Measurements from ENCODE around the gene CNTNAP2. TPM values are rescaled to one million over a fixed set of nuclear protein-coding genes. Genes with fewer than 3 reads are reported as not detected.
"Not testable (repeated sequence)": the region's sequence is repeated elsewhere in the genome, so short reads cannot be mapped to it uniquely, and the experiment has no call there.

Gene CNTNAP2
- polyA plus RNA-seq, 2 donors = 0.41 to 0.48 TPM

GRCh38 chr7:146201945-146202344 is 85.3 kb downstream of the CNTNAP2 start:
- H3K27me3 ChIP-seq (ENCODE audit: control insufficient read depth in 1 of 2, insufficient read depth in 2 of 2, low read length in 2 of 2) = no peaks in the 10 kb centered on the region
- WGBS, 2 donors = 50 to 68% methylated on average over 1 of the region's 1 CpG
- H3K9me3 ChIP-seq (ENCODE audit: control insufficient read depth in 2 of 2, insufficient read depth in 1 of 2, low read depth in 1 of 2, low read length in 1 of 2) = no peaks in the 10 kb centered on the region
- H3K4me1 ChIP-seq (ENCODE audit: control insufficient read depth in 2 of 2, insufficient read depth in 2 of 2, low read length in 1 of 2) = no peaks in the 10 kb centered on the region
- no peak overlapping the region for H3K27ac ChIP-seq (ENCODE audit: low read depth in 2 of 2, low read length in 1 of 2)
- no peak overlapping the region for H3K4me3 ChIP-seq (ENCODE audit: low read depth in 1 of 2, low read length in 2 of 2)
- no peaks in the 10 kb centered on the region for H3K36me3 ChIP-seq (ENCODE audit: control insufficient read depth in 2 of 2, insufficient read depth in 2 of 2, low read length in 1 of 2)

GRCh38 chr7:146206270-146206669 is 89.7 kb downstream of the CNTNAP2 start:
- Histone ChIP-seq H3K36me3 (ENCODE audit: control insufficient read depth in 2 of 2, insufficient read depth in 2 of 2, low read length in 1 of 2) (no peaks in the 10 kb centered on the region), H3K9me3 (ENCODE audit: control insufficient read depth in 2 of 2, insufficient read depth in 1 of 2, low read depth in 1 of 2, low read length in 1 of 2) (peaks cover 0 to 2% of the 10 kb centered on the region in 2 donors), H3K27ac (ENCODE audit: low read depth in 2 of 2, low read length in 1 of 2) (no peak overlapping the region), H3K4me1 (ENCODE audit: control insufficient read depth in 2 of 2, insufficient read depth in 2 of 2, low read length in 1 of 2) (no peaks in the 10 kb centered on the region), H3K27me3 (ENCODE audit: control insufficient read depth in 1 of 2, insufficient read depth in 2 of 2, low read length in 2 of 2) (no peaks in the 10 kb centered on the region), H3K4me3 (ENCODE audit: low read depth in 1 of 2, low read length in 2 of 2) (no peak overlapping the region)
- 69 to 70% methylated on average over 2 of the region's 2 CpGs for whole genome bisulfite sequencing, 2 donors

GRCh38 chr7:146208492-146208891 is 91.9 kb downstream of the CNTNAP2 start:
- H3K4me3 ChIP-seq (ENCODE audit: low read depth in 1 of 2, low read length in 2 of 2) = no peak overlapping the region
- WGBS, 2 donors = 46 to 49% methylated on average over 1 of the region's 1 CpG
- H3K27me3 ChIP-seq (ENCODE audit: control insufficient read depth in 1 of 2, insufficient read depth in 2 of 2, low read length in 2 of 2) = no peaks in the 10 kb centered on the region
- no peak overlapping the region for H3K27ac ChIP-seq (ENCODE audit: low read depth in 2 of 2, low read length in 1 of 2)
- no peaks in the 10 kb centered on the region for H3K36me3 ChIP-seq (ENCODE audit: control insufficient read depth in 2 of 2, insufficient read depth in 2 of 2, low read length in 1 of 2)
- no peaks in the 10 kb centered on the region for H3K4me1 ChIP-seq (ENCODE audit: control insufficient read depth in 2 of 2, insufficient read depth in 2 of 2, low read length in 1 of 2)
- peaks cover 0 to 2% of the 10 kb centered on the region in 2 donors for H3K9me3 ChIP-seq (ENCODE audit: control insufficient read depth in 2 of 2, insufficient read depth in 1 of 2, low read depth in 1 of 2, low read length in 1 of 2)

- no peaks in the 10 kb centered on the region for H3K9me3 ChIP-seq (ENCODE audit: control insufficient read depth in 2 of 2, insufficient read depth in 1 of 2, low read depth in 1 of 2, low read length in 1 of 2)
- no peak overlapping the region for H3K4me3 ChIP-seq (ENCODE audit: low read depth in 1 of 2, low read length in 2 of 2)
- 66 to 67% methylated on average over 4 of the region's 4 CpGs for WGBS, 2 donors
- no peaks in the 10 kb centered on the region for H3K36me3 ChIP-seq (ENCODE audit: control insufficient read depth in 2 of 2, insufficient read depth in 2 of 2, low read length in 1 of 2)
- H3K4me1 ChIP-seq (ENCODE audit: control insufficient read depth in 2 of 2, insufficient read depth in 2 of 2, low read length in 1 of 2) = no peaks in the 10 kb centered on the region
- H3K27ac ChIP-seq (ENCODE audit: low read depth in 2 of 2, low read length in 1 of 2) = no peak overlapping the region
- no peaks in the 10 kb centered on the region for H3K27me3 ChIP-seq (ENCODE audit: control insufficient read depth in 1 of 2, insufficient read depth in 2 of 2, low read length in 2 of 2)
Measured at GRCh38 chr7:146214842-146215241, 98.2 kb downstream of the CNTNAP2 start.

GRCh38 chr7:146216396-146217041 is 99.9 kb downstream of the CNTNAP2 start:
- Histone ChIP-seq H3K27me3 (ENCODE audit: control insufficient read depth in 1 of 2, insufficient read depth in 2 of 2, low read length in 2 of 2) (no peaks in the 10 kb centered on the region), H3K9me3 (ENCODE audit: control insufficient read depth in 2 of 2, insufficient read depth in 1 of 2, low read depth in 1 of 2, low read length in 1 of 2) (no peaks in the 10 kb centered on the region), H3K36me3 (ENCODE audit: control insufficient read depth in 2 of 2, insufficient read depth in 2 of 2, low read length in 1 of 2) (no peaks in the 10 kb centered on the region), H3K4me1 (ENCODE audit: control insufficient read depth in 2 of 2, insufficient read depth in 2 of 2, low read length in 1 of 2) (no peaks in the 10 kb centered on the region), H3K4me3 (ENCODE audit: low read depth in 1 of 2, low read length in 2 of 2) (no peak overlapping the region), H3K27ac (ENCODE audit: low read depth in 2 of 2, low read length in 1 of 2) (no peak overlapping the region)
- WGBS, 2 donors = 66 to 72% methylated on average over 9 of the region's 9 CpGs

- WGBS, 2 donors = 80 to 86% methylated on average over 1 of the region's 1 CpG
- no peak overlapping the region for H3K4me3 ChIP-seq (ENCODE audit: low read depth in 1 of 2, low read length in 2 of 2)
- no peaks in the 10 kb centered on the region for H3K36me3 ChIP-seq (ENCODE audit: control insufficient read depth in 2 of 2, insufficient read depth in 2 of 2, low read length in 1 of 2)
- no peaks in the 10 kb centered on the region for H3K4me1 ChIP-seq (ENCODE audit: control insufficient read depth in 2 of 2, insufficient read depth in 2 of 2, low read length in 1 of 2)
- H3K9me3 ChIP-seq (ENCODE audit: control insufficient read depth in 2 of 2, insufficient read depth in 1 of 2, low read depth in 1 of 2, low read length in 1 of 2) = no peaks in the 10 kb centered on the region
- H3K27me3 ChIP-seq (ENCODE audit: control insufficient read depth in 1 of 2, insufficient read depth in 2 of 2, low read length in 2 of 2) = no peaks in the 10 kb centered on the region
- H3K27ac ChIP-seq (ENCODE audit: low read depth in 2 of 2, low read length in 1 of 2) = no peak overlapping the region
Measured at GRCh38 chr7:146223851-146224250, 107.2 kb downstream of the CNTNAP2 start.

DNA sequence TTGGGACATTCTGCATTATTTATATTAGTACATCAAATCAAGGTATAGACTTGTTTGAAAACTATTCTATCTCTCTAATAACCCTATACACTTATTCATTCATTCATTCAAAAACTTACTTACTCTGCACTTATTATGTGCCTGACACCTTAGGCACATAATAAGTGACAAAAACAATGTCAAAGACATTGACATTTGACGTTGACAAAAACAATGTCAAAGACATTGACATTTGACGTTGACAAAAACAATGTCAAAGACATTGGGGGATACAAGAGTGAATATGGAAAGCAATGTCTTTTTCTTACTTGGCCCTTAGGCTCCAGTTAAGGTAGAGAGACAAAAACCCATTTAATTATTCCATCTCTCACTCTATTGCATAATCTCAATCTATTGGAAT is 116.0 kb downstream of the CNTNAP2 start:
- H3K4me3 ChIP-seq (ENCODE audit: low read depth in 1 of 2, low read length in 2 of 2) = no peak overlapping the region
- peaks cover 0 to 2% of the 10 kb centered on the region in 2 donors for H3K9me3 ChIP-seq (ENCODE audit: control insufficient read depth in 2 of 2, insufficient read depth in 1 of 2, low read depth in 1 of 2, low read length in 1 of 2)
- WGBS, 2 donors = 79 to 86% methylated on average over 2 of the region's 2 CpGs
- H3K36me3 ChIP-seq (ENCODE audit: control insufficient read depth in 2 of 2, insufficient read depth in 2 of 2, low read length in 1 of 2) = no peaks in the 10 kb centered on the region
- H3K27me3 ChIP-seq (ENCODE audit: control insufficient read depth in 1 of 2, insufficient read depth in 2 of 2, low read length in 2 of 2) = no peaks in the 10 kb centered on the region
- no peaks in the 10 kb centered on the region for H3K4me1 ChIP-seq (ENCODE audit: control insufficient read depth in 2 of 2, insufficient read depth in 2 of 2, low read length in 1 of 2)
- no peak overlapping the region for H3K27ac ChIP-seq (ENCODE audit: low read depth in 2 of 2, low read length in 1 of 2)

DNA sequence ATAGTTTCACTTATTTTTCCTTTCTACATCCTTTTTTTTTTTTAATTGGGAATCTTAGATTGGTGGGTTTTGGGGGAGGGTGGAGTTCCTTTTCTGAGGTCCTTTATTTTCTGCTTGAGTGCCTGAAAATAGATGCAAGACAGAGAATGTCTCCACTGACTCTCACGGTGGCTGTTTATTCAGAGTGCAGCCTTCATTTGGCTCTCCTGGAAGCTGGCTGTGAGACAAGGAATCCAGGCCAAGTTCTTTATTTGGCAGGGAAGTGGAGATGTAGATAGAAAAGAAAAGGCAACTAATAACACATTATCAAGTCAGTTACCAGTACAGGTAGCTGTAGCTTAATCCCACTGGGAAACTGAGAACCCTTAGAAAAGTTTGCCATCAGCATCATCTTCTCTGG is 118.6 kb downstream of the CNTNAP2 start:
- no peaks in the 10 kb centered on the region for H3K4me1 ChIP-seq (ENCODE audit: control insufficient read depth in 2 of 2, insufficient read depth in 2 of 2, low read length in 1 of 2)
- peaks cover 0 to 2% of the 10 kb centered on the region in 2 donors for H3K9me3 ChIP-seq (ENCODE audit: control insufficient read depth in 2 of 2, insufficient read depth in 1 of 2, low read depth in 1 of 2, low read length in 1 of 2)
- no peaks in the 10 kb centered on the region for H3K36me3 ChIP-seq (ENCODE audit: control insufficient read depth in 2 of 2, insufficient read depth in 2 of 2, low read length in 1 of 2)
- no peak overlapping the region for H3K27ac ChIP-seq (ENCODE audit: low read depth in 2 of 2, low read length in 1 of 2)
- no peaks in the 10 kb centered on the region for H3K27me3 ChIP-seq (ENCODE audit: control insufficient read depth in 1 of 2, insufficient read depth in 2 of 2, low read length in 2 of 2)
- no peak overlapping the region for H3K4me3 ChIP-seq (ENCODE audit: low read depth in 1 of 2, low read length in 2 of 2)
- WGBS, 2 donors = 27% methylated on average over 1 of the region's 1 CpG

- H3K4me1 ChIP-seq (ENCODE audit: control insufficient read depth in 2 of 2, insufficient read depth in 2 of 2, low read length in 1 of 2) = no peaks in the 10 kb centered on the region
- H3K9me3 ChIP-seq (ENCODE audit: control insufficient read depth in 2 of 2, insufficient read depth in 1 of 2, low read depth in 1 of 2, low read length in 1 of 2) = no peaks in the 10 kb centered on the region
Measured at GRCh38 chr7:146242661-146243060, 126.1 kb downstream of the CNTNAP2 start.

GRCh38 chr7:146247991-146248390 is 131.4 kb downstream of the CNTNAP2 start:
- H3K27me3 ChIP-seq (ENCODE audit: control insufficient read depth in 1 of 2, insufficient read depth in 2 of 2, low read length in 2 of 2); H3K36me3 ChIP-seq (ENCODE audit: control insufficient read depth in 2 of 2, insufficient read depth in 2 of 2, low read length in 1 of 2); H3K4me3 ChIP-seq (ENCODE audit: low read depth in 1 of 2, low read length in 2 of 2); H3K4me1 ChIP-seq (ENCODE audit: control insufficient read depth in 2 of 2, insufficient read depth in 2 of 2, low read length in 1 of 2); H3K27ac ChIP-seq (ENCODE audit: low read depth in 2 of 2, low read length in 1 of 2); H3K9me3 ChIP-seq (ENCODE audit: control insufficient read depth in 2 of 2, insufficient read depth in 1 of 2, low read depth in 1 of 2, low read length in 1 of 2): not testable (repeated sequence)
- WGBS, 2 donors = 32 to 42% methylated on average over 15 of the region's 15 CpGs

More at GRCh38 chr7:146242661-146243060, 126.1 kb downstream of the CNTNAP2 start:
- no peaks in the 10 kb centered on the region for H3K27me3 ChIP-seq (ENCODE audit: control insufficient read depth in 1 of 2, insufficient read depth in 2 of 2, low read length in 2 of 2)
- no peaks in the 10 kb centered on the region for H3K36me3 ChIP-seq (ENCODE audit: control insufficient read depth in 2 of 2, insufficient read depth in 2 of 2, low read length in 1 of 2)
- H3K27ac ChIP-seq (ENCODE audit: low read depth in 2 of 2, low read length in 1 of 2) = no peak overlapping the region
- H3K4me3 ChIP-seq (ENCODE audit: low read depth in 1 of 2, low read length in 2 of 2) = no peak overlapping the region
